Liver (tissue), 9 donors: ENCODE measurements around the gene BACH2. TPM values are rescaled to one million over a fixed set of nuclear protein-coding genes. Genes with fewer than 3 reads are reported as not detected.

ENCODE experiments used
- DNase-seq: peaks from one replicate; pipeline ENCODE4 v3.0.0-alpha.2; 2017; ENCODE audit warnings: low spot score
- H3K27ac ChIP-seq, 2 donors: one replicate each; pipeline ENCODE4 v1.7.0; 2013; ENCODE audit warnings: inconsistent platforms in 2 of 2, low read length in 2 of 2, control low read depth in 1 of 2, low read depth in 1 of 2, mild to moderate bottlenecking in 1 of 2
- H3K27me3 ChIP-seq, 4 donors: one replicate each; pipeline versions ENCODE4 v1.6.1 to v1.7.0; 2013; ENCODE audit warnings: low read length in 3 of 4, inconsistent platforms in 1 of 4, mild to moderate bottlenecking in 1 of 4, moderate library complexity in 1 of 4; ENCODE audit not compliant: control insufficient read depth in 4 of 4, insufficient read depth in 4 of 4
- H3K36me3 ChIP-seq, 4 donors: one replicate each; pipeline versions ENCODE4 v1.6.1 to v1.7.0; 2013; ENCODE audit warnings: low read length in 3 of 4, mild to moderate bottlenecking in 3 of 4, low read depth in 1 of 4, moderate library complexity in 1 of 4; ENCODE audit not compliant: control insufficient read depth in 4 of 4, insufficient read depth in 3 of 4
- H3K4me1 ChIP-seq, 4 donors: one replicate each; pipeline versions ENCODE4 v1.6.1 to v1.7.0; 2013; ENCODE audit warnings: low read length in 3 of 4, mild to moderate bottlenecking in 3 of 4, moderate library complexity in 1 of 4; ENCODE audit not compliant: control insufficient read depth in 4 of 4, insufficient read depth in 4 of 4
- H3K4me3 ChIP-seq, 3 donors: one replicate each; pipeline versions ENCODE4 v1.6.1 to v1.7.0; 2013; ENCODE audit warnings: low read length in 3 of 3, control low read depth in 1 of 3, low read depth in 1 of 3, mild to moderate bottlenecking in 1 of 3
- H3K9ac ChIP-seq, 2 donors: one replicate each; pipeline ENCODE4 v1.7.0; 2013; ENCODE audit warnings: low read length in 2 of 2, mild to moderate bottlenecking in 2 of 2, moderate library complexity in 2 of 2, control low read depth in 1 of 2, low read depth in 1 of 2
- H3K9me3 ChIP-seq, 4 donors: one replicate each; pipeline versions ENCODE4 v1.6.1 to v1.7.0; 2013; ENCODE audit warnings: low read length in 3 of 4; ENCODE audit not compliant: control insufficient read depth in 4 of 4
- EGR1 ChIP-seq, 2 donors: IDR thresholded peaks; 2 replicates each; pipeline ENCODE4 v1.6.1; 2016 to 2018; ENCODE audit warnings: antibody characterized with exemption in 2 of 2, low read depth in 2 of 2
- FOXA1 ChIP-seq: IDR thresholded peaks from 2 replicates; pipeline ENCODE4 v1.6.1; 2016; ENCODE audit warnings: antibody characterized with exemption
- HNF4A ChIP-seq, 2 donors: conservative IDR thresholded peaks; 2 replicates each; pipeline ENCODE4 v1.6.1; 2016; ENCODE audit warnings: antibody characterized with exemption in 2 of 2, mild to moderate bottlenecking in 2 of 2
- HNF4G ChIP-seq: IDR thresholded peaks from 2 replicates; pipeline ENCODE4 v1.6.1; 2016; ENCODE audit warnings: antibody characterized with exemption
- JUND ChIP-seq, 2 donors: IDR thresholded peaks; 2 replicates each; pipeline ENCODE4 v1.6.1; 2016; ENCODE audit warnings: antibody characterized with exemption in 2 of 2
- NR2F2 ChIP-seq: IDR thresholded peaks from 2 replicates; pipeline ENCODE4 v1.6.1; 2016; ENCODE audit warnings: antibody characterized with exemption
- RAD21 ChIP-seq, 2 donors: IDR thresholded peaks; 2 replicates each; pipeline ENCODE4 v1.6.1; 2016; ENCODE audit warnings: antibody characterized with exemption in 2 of 2, mild to moderate bottlenecking in 2 of 2
- RXRA ChIP-seq, 2 donors: IDR thresholded peaks; 2 replicates each; pipeline ENCODE4 v1.6.1; 2017 to 2018; ENCODE audit warnings: antibody characterized with exemption in 2 of 2, mild to moderate bottlenecking in 1 of 2
- SP1 ChIP-seq: IDR thresholded peaks from 2 replicates; pipeline ENCODE4 v1.6.1; 2018; ENCODE audit warnings: antibody characterized with exemption, mild to moderate bottlenecking
- WGBS: extraction: QIAGEN DNeasy Blood & Tissue Kit; methylation state at CpG from one replicate; pipeline ENCODE4 v1.1.7; 2013; 5-methylcytosine and 5-hydroxymethylcytosine counted together
- polyA plus RNA-seq, 2 donors: library from polyadenylated mRNA; stranded (reverse) in 1 of 2; unstranded in 1 of 2; fragments of 200-250 nt in 1 of 2; fragments of >200 nt in 1 of 2; fragmentation: Nextera tagmentation in 1 of 2; extraction: Ambion mirVana in 1 of 2; gene quantifications; one replicate each; pipeline versions ENCODE4 v1.2.1 to v1.2.3, GENCODE V29; 2013 to 2015
- total RNA-seq, 2 donors: library from RNA; depleted of rRNA; stranded (reverse); fragments of >200 nt; gene quantifications; one replicate each; pipeline ENCODE4 v1.2.3, GENCODE V29; 2014
- TF ChIP-seq, protein P1 (sequence below): IDR thresholded peaks from 2 replicates; pipeline ENCODE4 v1.6.1; 2016; ENCODE audit warnings: antibody characterized with exemption, mild to moderate bottlenecking
- TF ChIP-seq, protein P2 (sequence below): IDR thresholded peaks from 2 replicates; pipeline ENCODE4 v1.6.1; 2016; ENCODE audit warnings: antibody characterized with exemption
- TF ChIP-seq, protein P3 (sequence below): fragments of 150-350 bp; IDR thresholded peaks from 2 replicates; pipeline ENCODE4 v1.5.1; 2017; ENCODE audit warnings: improper control_type of control experiment, low read depth, low read length; ENCODE audit not compliant: missing input control
- TF ChIP-seq, protein P4 (sequence below): IDR thresholded peaks from 2 replicates; pipeline ENCODE4 v1.6.1; 2016; ENCODE audit warnings: antibody characterized with exemption
- TF ChIP-seq, protein P5 (sequence below): IDR thresholded peaks from 2 replicates; pipeline ENCODE4 v1.6.1; 2016; ENCODE audit warnings: antibody characterized with exemption
- donor health status: healthy.
- donor health status: healthy.
- donor health status: healthy.
- donor health status: healthy.
- donor health status: healthy.

The BACH2 gene
- total and polyA plus RNA-seq, 4 donors, result 1.9 to 3.7 (median 1.9) TPM

DNA sequence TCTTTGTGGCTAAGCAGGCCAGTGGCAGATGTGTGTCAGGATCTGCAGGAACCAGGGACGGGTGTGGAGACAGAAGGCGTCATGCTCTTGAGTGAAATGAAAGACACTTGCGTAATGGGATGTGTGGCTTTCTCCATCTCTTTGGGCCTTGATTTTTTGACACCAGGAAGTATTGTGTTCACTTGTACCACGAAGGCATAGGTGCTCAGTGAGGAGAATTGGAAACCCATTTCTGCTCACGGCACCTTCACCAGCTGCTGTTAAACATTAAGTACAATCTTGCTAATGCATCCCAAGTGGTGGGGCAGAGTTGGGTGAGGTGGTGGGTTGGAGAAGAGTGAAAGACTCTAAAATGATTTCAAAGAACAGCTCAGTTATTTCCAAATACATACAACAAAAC, 372.4 kb downstream of the BACH2 start:
- DNase-seq, result no peak
- Histone ChIP-seq H3K36me3 (no peaks in the 10 kb centered on the region), H3K9me3 (no peaks in the 10 kb centered on the region), H3K4me3 (no peak overlapping the region), H3K27ac (no peak overlapping the region), H3K27me3 (no peaks in the 10 kb centered on the region), H3K4me1 (no peaks in the 10 kb centered on the region), H3K9ac (no peak overlapping the region)
- WGBS, result 65% methylated on average over 5 of the region's 5 CpGs
- TF ChIP-seq HNF4A (conservative IDR thresholded peaks at IDR 0.05) (no peak), HNF4G (no peak)
- TF ChIP-seq, protein P1, sequence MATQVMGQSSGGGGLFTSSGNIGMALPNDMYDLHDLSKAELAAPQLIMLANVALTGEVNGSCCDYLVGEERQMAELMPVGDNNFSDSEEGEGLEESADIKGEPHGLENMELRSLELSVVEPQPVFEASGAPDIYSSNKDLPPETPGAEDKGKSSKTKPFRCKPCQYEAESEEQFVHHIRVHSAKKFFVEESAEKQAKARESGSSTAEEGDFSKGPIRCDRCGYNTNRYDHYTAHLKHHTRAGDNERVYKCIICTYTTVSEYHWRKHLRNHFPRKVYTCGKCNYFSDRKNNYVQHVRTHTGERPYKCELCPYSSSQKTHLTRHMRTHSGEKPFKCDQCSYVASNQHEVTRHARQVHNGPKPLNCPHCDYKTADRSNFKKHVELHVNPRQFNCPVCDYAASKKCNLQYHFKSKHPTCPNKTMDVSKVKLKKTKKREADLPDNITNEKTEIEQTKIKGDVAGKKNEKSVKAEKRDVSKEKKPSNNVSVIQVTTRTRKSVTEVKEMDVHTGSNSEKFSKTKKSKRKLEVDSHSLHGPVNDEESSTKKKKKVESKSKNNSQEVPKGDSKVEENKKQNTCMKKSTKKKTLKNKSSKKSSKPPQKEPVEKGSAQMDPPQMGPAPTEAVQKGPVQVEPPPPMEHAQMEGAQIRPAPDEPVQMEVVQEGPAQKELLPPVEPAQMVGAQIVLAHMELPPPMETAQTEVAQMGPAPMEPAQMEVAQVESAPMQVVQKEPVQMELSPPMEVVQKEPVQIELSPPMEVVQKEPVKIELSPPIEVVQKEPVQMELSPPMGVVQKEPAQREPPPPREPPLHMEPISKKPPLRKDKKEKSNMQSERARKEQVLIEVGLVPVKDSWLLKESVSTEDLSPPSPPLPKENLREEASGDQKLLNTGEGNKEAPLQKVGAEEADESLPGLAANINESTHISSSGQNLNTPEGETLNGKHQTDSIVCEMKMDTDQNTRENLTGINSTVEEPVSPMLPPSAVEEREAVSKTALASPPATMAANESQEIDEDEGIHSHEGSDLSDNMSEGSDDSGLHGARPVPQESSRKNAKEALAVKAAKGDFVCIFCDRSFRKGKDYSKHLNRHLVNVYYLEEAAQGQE, result no peak
- TF ChIP-seq, protein P2, sequence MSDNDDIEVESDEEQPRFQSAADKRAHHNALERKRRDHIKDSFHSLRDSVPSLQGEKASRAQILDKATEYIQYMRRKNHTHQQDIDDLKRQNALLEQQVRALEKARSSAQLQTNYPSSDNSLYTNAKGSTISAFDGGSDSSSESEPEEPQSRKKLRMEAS, result no peak

DNA sequence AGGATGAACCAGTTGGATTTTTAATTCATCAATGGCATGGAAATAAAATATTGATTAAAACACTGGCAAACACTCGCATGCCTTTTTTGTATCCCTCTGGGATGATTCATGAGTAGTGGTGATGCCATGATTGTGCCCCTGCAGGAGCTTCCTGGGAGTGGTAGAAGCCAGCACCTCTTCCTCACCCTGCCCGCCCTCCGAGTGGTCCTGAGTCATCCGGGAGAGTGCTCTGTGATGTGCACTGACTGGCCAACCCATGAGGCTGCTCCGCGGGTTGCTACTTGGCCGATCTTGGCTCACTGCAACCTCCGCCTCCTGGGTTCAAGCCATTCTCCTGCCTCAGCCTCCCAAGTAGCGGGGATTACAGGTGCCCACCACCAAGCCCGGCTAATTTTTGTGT, 375.0 kb downstream of the BACH2 start:
- TF ChIP-seq, protein P3, sequence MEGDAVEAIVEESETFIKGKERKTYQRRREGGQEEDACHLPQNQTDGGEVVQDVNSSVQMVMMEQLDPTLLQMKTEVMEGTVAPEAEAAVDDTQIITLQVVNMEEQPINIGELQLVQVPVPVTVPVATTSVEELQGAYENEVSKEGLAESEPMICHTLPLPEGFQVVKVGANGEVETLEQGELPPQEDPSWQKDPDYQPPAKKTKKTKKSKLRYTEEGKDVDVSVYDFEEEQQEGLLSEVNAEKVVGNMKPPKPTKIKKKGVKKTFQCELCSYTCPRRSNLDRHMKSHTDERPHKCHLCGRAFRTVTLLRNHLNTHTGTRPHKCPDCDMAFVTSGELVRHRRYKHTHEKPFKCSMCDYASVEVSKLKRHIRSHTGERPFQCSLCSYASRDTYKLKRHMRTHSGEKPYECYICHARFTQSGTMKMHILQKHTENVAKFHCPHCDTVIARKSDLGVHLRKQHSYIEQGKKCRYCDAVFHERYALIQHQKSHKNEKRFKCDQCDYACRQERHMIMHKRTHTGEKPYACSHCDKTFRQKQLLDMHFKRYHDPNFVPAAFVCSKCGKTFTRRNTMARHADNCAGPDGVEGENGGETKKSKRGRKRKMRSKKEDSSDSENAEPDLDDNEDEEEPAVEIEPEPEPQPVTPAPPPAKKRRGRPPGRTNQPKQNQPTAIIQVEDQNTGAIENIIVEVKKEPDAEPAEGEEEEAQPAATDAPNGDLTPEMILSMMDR, result no peak
- TF ChIP-seq NR2F2 (no peak), RXRA (IDR thresholded peaks at IDR 0.05) (no peak), SP1 (no peak), RAD21 (IDR thresholded peaks at IDR 0.05) (no peak), HNF4A (conservative IDR thresholded peaks at IDR 0.05) (no peak), JUND (IDR thresholded peaks at IDR 0.05) (no peak), EGR1 (IDR thresholded peaks at IDR 0.05; ENCODE audit: low read depth in 2 of 2) (no peak), FOXA1 (no peak)
- TF ChIP-seq, protein P1, result no peak
- TF ChIP-seq, protein P4, sequence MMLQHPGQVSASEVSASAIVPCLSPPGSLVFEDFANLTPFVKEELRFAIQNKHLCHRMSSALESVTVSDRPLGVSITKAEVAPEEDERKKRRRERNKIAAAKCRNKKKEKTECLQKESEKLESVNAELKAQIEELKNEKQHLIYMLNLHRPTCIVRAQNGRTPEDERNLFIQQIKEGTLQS, result no peak
- TF ChIP-seq, protein P5, sequence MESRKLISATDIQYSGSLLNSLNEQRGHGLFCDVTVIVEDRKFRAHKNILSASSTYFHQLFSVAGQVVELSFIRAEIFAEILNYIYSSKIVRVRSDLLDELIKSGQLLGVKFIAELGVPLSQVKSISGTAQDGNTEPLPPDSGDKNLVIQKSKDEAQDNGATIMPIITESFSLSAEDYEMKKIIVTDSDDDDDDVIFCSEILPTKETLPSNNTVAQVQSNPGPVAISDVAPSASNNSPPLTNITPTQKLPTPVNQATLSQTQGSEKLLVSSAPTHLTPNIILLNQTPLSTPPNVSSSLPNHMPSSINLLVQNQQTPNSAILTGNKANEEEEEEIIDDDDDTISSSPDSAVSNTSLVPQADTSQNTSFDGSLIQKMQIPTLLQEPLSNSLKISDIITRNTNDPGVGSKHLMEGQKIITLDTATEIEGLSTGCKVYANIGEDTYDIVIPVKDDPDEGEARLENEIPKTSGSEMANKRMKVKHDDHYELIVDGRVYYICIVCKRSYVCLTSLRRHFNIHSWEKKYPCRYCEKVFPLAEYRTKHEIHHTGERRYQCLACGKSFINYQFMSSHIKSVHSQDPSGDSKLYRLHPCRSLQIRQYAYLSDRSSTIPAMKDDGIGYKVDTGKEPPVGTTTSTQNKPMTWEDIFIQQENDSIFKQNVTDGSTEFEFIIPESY, result no peak
- H3K9ac ChIP-seq, result no peak overlapping the region
- DNase-seq, result no peak
- WGBS, result 92% methylated on average over 10 of the region's 10 CpGs
- no peaks in the 10 kb centered on the region for H3K27me3 ChIP-seq
- H3K36me3 ChIP-seq, result no peaks in the 10 kb centered on the region
- no peaks in the 10 kb centered on the region for H3K4me1 ChIP-seq
- peaks cover 0 to 4% (median 2%) of the 10 kb centered on the region in 4 donors for H3K9me3 ChIP-seq
- H3K4me3 ChIP-seq, result no peak overlapping the region
- H3K27ac ChIP-seq, result no peak overlapping the region
